ENCODE results near the gene SNX21.

SNX21 gene

GRCh38 chr20:45867136-45867818 is 33.7 kb downstream of the SNX21 start:
- Histone ChIP-seq H3K9me2 (replicated peaks; ENCODE audit: control insufficient read depth, low read length) (no peaks in the 10 kb centered on the region), H3K79me2 (ENCODE audit: control insufficient read depth, low read length) (no peaks in the 10 kb centered on the region), H3K4me1 (ENCODE audit: control insufficient read depth, low read length) (no peaks in the 10 kb centered on the region), H4K20me1 (ENCODE audit: control insufficient read depth, insufficient read depth, low read depth, low read length) (no peaks in the 10 kb centered on the region), H3K27ac (ENCODE audit: low read depth, low read length) (no peak overlapping the region), H3F3A (ENCODE audit: control insufficient read depth, insufficient read depth) (no peaks in the 10 kb centered on the region), H3K27me3 (ENCODE audit: control insufficient read depth, low read length) (no peaks in the 10 kb centered on the region), H3K4me3 (ENCODE audit: low read length) (no peak overlapping the region), H3K36me3 (ENCODE audit: control insufficient read depth, low read length) (no peaks in the 10 kb centered on the region), H3K4me2 (ENCODE audit: low read length) (no peak overlapping the region), H3K9me3 (ENCODE audit: control insufficient read depth, insufficient read depth, low read length) (no peaks in the 10 kb centered on the region)
- TF ChIP-seq, protein P1, sequence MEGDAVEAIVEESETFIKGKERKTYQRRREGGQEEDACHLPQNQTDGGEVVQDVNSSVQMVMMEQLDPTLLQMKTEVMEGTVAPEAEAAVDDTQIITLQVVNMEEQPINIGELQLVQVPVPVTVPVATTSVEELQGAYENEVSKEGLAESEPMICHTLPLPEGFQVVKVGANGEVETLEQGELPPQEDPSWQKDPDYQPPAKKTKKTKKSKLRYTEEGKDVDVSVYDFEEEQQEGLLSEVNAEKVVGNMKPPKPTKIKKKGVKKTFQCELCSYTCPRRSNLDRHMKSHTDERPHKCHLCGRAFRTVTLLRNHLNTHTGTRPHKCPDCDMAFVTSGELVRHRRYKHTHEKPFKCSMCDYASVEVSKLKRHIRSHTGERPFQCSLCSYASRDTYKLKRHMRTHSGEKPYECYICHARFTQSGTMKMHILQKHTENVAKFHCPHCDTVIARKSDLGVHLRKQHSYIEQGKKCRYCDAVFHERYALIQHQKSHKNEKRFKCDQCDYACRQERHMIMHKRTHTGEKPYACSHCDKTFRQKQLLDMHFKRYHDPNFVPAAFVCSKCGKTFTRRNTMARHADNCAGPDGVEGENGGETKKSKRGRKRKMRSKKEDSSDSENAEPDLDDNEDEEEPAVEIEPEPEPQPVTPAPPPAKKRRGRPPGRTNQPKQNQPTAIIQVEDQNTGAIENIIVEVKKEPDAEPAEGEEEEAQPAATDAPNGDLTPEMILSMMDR (IDR thresholded peaks at IDR 0.05; ENCODE audit: low read depth, low read length, poor library complexity, severe bottlenecking), result no peak

DNA sequence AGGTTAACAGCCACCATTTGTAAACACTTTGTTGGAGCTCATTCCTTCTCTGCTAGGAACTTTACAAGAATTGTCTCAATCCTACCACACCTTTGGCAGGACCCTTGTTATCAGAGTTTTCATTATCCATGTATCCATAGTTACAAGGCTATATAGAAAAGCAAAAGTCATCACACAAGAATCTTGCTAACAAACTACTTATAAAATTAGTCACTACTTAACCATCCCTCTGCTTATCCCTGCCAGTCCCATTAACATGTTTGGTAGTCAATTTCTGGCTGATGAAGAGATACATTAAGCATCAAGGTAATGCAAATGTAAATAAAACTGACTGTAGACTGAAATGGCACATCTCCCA is 34.2 kb downstream of the SNX21 start:
- Histone ChIP-seq H3F3A (ENCODE audit: control insufficient read depth, insufficient read depth) (no peaks in the 10 kb centered on the region), H3K9me3 (ENCODE audit: control insufficient read depth, insufficient read depth, low read length) (no peaks in the 10 kb centered on the region), H3K9me2 (replicated peaks; ENCODE audit: control insufficient read depth, low read length) (no peaks in the 10 kb centered on the region), H3K4me2 (ENCODE audit: low read length) (no peak overlapping the region), H3K27me3 (ENCODE audit: control insufficient read depth, low read length) (no peaks in the 10 kb centered on the region), H4K20me1 (ENCODE audit: control insufficient read depth, insufficient read depth, low read depth, low read length) (no peaks in the 10 kb centered on the region), H3K27ac (ENCODE audit: low read depth, low read length) (no peak overlapping the region), H3K79me2 (ENCODE audit: control insufficient read depth, low read length) (no peaks in the 10 kb centered on the region), H3K36me3 (ENCODE audit: control insufficient read depth, low read length) (no peaks in the 10 kb centered on the region), H3K4me1 (ENCODE audit: control insufficient read depth, low read length) (no peaks in the 10 kb centered on the region), H3K4me3 (ENCODE audit: low read length) (no peak overlapping the region)
- no peak for TF ChIP-seq EZH2phosphoT487 (IDR thresholded peaks at IDR 0.05; ENCODE audit: borderline replicate concordance, low read length)
- TF ChIP-seq, protein P1 (IDR thresholded peaks at IDR 0.05; ENCODE audit: low read depth, low read length, poor library complexity, severe bottlenecking), result no peak

- H3K4me3 ChIP-seq (ENCODE audit: low read length), result no peak overlapping the region
- H3K27ac ChIP-seq (ENCODE audit: low read depth, low read length), result no peak overlapping the region
- H3K4me2 ChIP-seq (ENCODE audit: low read length), result no peak overlapping the region
- no peaks in the 10 kb centered on the region for H3K9me2 ChIP-seq (replicated peaks; ENCODE audit: control insufficient read depth, low read length)
- H3K27me3 ChIP-seq (ENCODE audit: control insufficient read depth, low read length), result no peaks in the 10 kb centered on the region
- no peaks in the 10 kb centered on the region for H3K4me1 ChIP-seq (ENCODE audit: control insufficient read depth, low read length)
- H3K79me2 ChIP-seq (ENCODE audit: control insufficient read depth, low read length), result no peaks in the 10 kb centered on the region
- TF ChIP-seq, protein P1 (IDR thresholded peaks at IDR 0.05; ENCODE audit: low read depth, low read length, poor library complexity, severe bottlenecking), result no peak
- no peak for TF ChIP-seq EZH2phosphoT487 (IDR thresholded peaks at IDR 0.05; ENCODE audit: borderline replicate concordance, low read length)
- H4K20me1 ChIP-seq (ENCODE audit: control insufficient read depth, insufficient read depth, low read depth, low read length), result no peaks in the 10 kb centered on the region
- H3F3A ChIP-seq (ENCODE audit: control insufficient read depth, insufficient read depth), result no peaks in the 10 kb centered on the region
- peaks cover 3% of the 10 kb centered on the region; the same call in 1 of the 2 replicates for H3K36me3 ChIP-seq (ENCODE audit: control insufficient read depth, low read length)
- no peaks in the 10 kb centered on the region for H3K9me3 ChIP-seq (ENCODE audit: control insufficient read depth, insufficient read depth, low read length)
These were observed 39.0 kb downstream of the SNX21 start for GRCh38 chr20:45872626-45873025.
